Endothelial cell of umbilical vein (primary cell): ENCODE data around the gene NOTCH3. TPM values are rescaled to one million over a fixed set of nuclear protein-coding genes. Genes with fewer than 3 reads are reported as not detected.

Experiments
- BruUV-seq: library from RNA; stranded (reverse); fragments of 400-500 nt; replicated peaks from 2 replicates; lab custom pipeline; 2021; lab: Mats Ljungman, UMichigan
- CTCF ChIA-PET: fragments of 300-600, 350-600 bp; sonication (Branson Sonifier 250); formaldehyde crosslinking; loops from one replicate; lab custom pipeline; 2021; ENCODE audit warnings: antibody characterized with exemption, inconsistent platforms; lab: Charles Lee
- POLR2A ChIA-PET: fragments of 300-600, 350-600 bp; sonication (Branson Sonifier 250); formaldehyde crosslinking; loops from one replicate; lab custom pipeline; 2021; ENCODE audit warnings: antibody characterized with exemption, inconsistent platforms; lab: Charles Lee
- DNase-seq: peaks from one replicate; pipeline ENCODE4 v3.0.0-alpha.2; 2011; ENCODE audit warnings: low read depth, low spot score
- FAIRE-seq: peaks from 2 replicates; lab custom pipeline; 2011; peaks lifted over from hg19 to GRCh38; lab: Jason Lieb, UNC
- H2AFZ ChIP-seq: 2 replicates; pipeline ENCODE4 v1.6.0; 2012; ENCODE audit warnings: low read depth, low read length, control low read depth, inconsistent platforms
- H3K27ac ChIP-seq: 2 replicates; pipeline ENCODE4 v1.5.1; 2011; ENCODE audit warnings: low read depth, mild to moderate bottlenecking, control low read depth, low read length, moderate library complexity; ENCODE audit not compliant: insufficient read depth
- H3K27me3 ChIP-seq, 2 experiments: 2 replicates each; pipeline versions ENCODE4 v1.6.0 to v1.6.1; 2011; ENCODE audit warnings: low read length in 2 of 2, mixed read lengths in 1 of 2; ENCODE audit not compliant: control insufficient read depth in 2 of 2, insufficient read depth in 2 of 2
- H3K36me3 ChIP-seq, 2 experiments: 2 replicates in 1 of 2; 3 replicates in 1 of 2; pipeline ENCODE4 v1.5.1; 2011; ENCODE audit warnings: low read length in 2 of 2, mild to moderate bottlenecking in 1 of 2, moderate library complexity in 1 of 2; ENCODE audit not compliant: control insufficient read depth in 2 of 2, insufficient read depth in 2 of 2; ENCODE audit errors: extremely low read depth in 1 of 2
- H3K4me1 ChIP-seq: 3 replicates; pipeline ENCODE4 v1.5.1; 2011; ENCODE audit warnings: mild to moderate bottlenecking, low read length; ENCODE audit not compliant: control insufficient read depth, insufficient read depth; ENCODE audit errors: extremely low read depth
- H3K4me2 ChIP-seq: 2 replicates; pipeline ENCODE4 v1.6.1; 2011; ENCODE audit warnings: low read length, control low read depth, mixed read lengths; ENCODE audit not compliant: insufficient read depth
- H3K4me3 ChIP-seq, 3 experiments: fragments of 200-600 bp in 1 of 3; sonication (generic), shearing (Covaris generic) in 1 of 3; replicated peaks in 1 of 3; 2 replicates each; pipeline ENCODE4 v1.5.1; 2011 to 2016; ENCODE audit warnings: control low read depth in 3 of 3, low read length in 3 of 3, mild to moderate bottlenecking in 2 of 3, inconsistent platforms in 1 of 3, low read depth in 1 of 3, moderate library complexity in 1 of 3; ENCODE audit not compliant: insufficient read depth in 1 of 3
- H3K79me2 ChIP-seq: 2 replicates; pipeline ENCODE4 v1.6.0; 2012; ENCODE audit warnings: low read length, inconsistent platforms; ENCODE audit not compliant: control insufficient read depth, insufficient read depth
- H3K9ac ChIP-seq: replicated peaks from 2 replicates; pipeline ENCODE3; 2011; ENCODE audit warnings: low read length, control low read depth; ENCODE audit not compliant: insufficient read depth; ENCODE audit errors: extremely low read depth
- H3K9me1 ChIP-seq: replicated peaks from 3 replicates; pipeline ENCODE4 v1.6.0; 2011; ENCODE audit warnings: mild to moderate bottlenecking, low read length; ENCODE audit not compliant: control insufficient read depth, insufficient read depth; ENCODE audit errors: extremely low read depth
- H3K9me3 ChIP-seq: replicated peaks from 2 replicates; pipeline ENCODE4 v1.5.1; 2012; ENCODE audit warnings: low read length, inconsistent platforms; ENCODE audit not compliant: control insufficient read depth, insufficient read depth
- H4K20me1 ChIP-seq: replicated peaks from 2 replicates; pipeline ENCODE3; 2011; ENCODE audit warnings: mild to moderate bottlenecking, low read length; ENCODE audit not compliant: control insufficient read depth, insufficient read depth; ENCODE audit errors: extremely low read depth
- CTCF ChIP-seq, 2 donors: IDR thresholded peaks; 1 replicate in 1 of 2; 2 replicates in 1 of 2; pipeline ENCODE4 v1.5.1; 2011; ENCODE audit warnings: low read length in 2 of 2, mild to moderate bottlenecking in 2 of 2, moderate library complexity in 2 of 2, control low read depth in 1 of 2, inconsistent platforms in 1 of 2, low read depth in 1 of 2; ENCODE audit not compliant: insufficient read depth in 1 of 2; ENCODE audit errors: extremely low read depth in 1 of 2
- FOS ChIP-seq: IDR thresholded peaks from 2 replicates; pipeline ENCODE4 v1.6.1; 2011; ENCODE audit warnings: mild to moderate bottlenecking, low read length, moderate library complexity, borderline replicate concordance; ENCODE audit not compliant: insufficient read depth
- GATA2 ChIP-seq: IDR thresholded peaks from 2 replicates; pipeline ENCODE4 v1.7.0; 2011; ENCODE audit warnings: low read depth, mild to moderate bottlenecking, moderate library complexity, mixed read lengths, low read length; ENCODE audit not compliant: insufficient read length, insufficient read depth
- JUN ChIP-seq: IDR thresholded peaks from 2 replicates; pipeline ENCODE4 v1.6.1; 2011; ENCODE audit warnings: borderline replicate concordance, low read depth; ENCODE audit not compliant: insufficient read length, insufficient read depth
- MYC ChIP-seq: IDR thresholded peaks from one replicate; pipeline ENCODE4 v1.6.1; 2011; ENCODE audit warnings: mild to moderate bottlenecking, low read depth, low read length
- POLR2AphosphoS5 ChIP-seq: IDR thresholded peaks from 2 replicates; pipeline ENCODE4 v1.6.1; 2012; ENCODE audit warnings: low read depth, mild to moderate bottlenecking, control low read depth, low read length, moderate library complexity; ENCODE audit not compliant: insufficient read depth
- dilution Hi-C: fragments of 300-500 bp; cut with MboI; formaldehyde crosslinking; loops from one replicate; pipeline ENCODE4 v1.15.0; 2019; ENCODE audit warnings: low sequenced_read_pairs; ENCODE audit not compliant: extremely low pct_ligation_motif_present
- intact Hi-C: fragments of 100-400 bp; cut with micrococcal nuclease; formaldehyde crosslinking; loops from one replicate; pipeline ENCODE4 v1.10.0; 2022
- polyA plus RNA-seq, 4 experiments: library from polyadenylated mRNA; depleted of rRNA in 3 of 4; stranded (reverse) in 3 of 4; unstranded in 1 of 4; fragments of >200 nt; gene quantifications; 2 replicates each; pipeline versions ENCODE4 v1.2.1 to v1.2.3, GENCODE V29; 2011 to 2012; ENCODE audit warnings: missing spikeins in 1 of 4
- total RNA-seq: library from RNA; stranded (reverse); gene quantifications from 2 replicates; pipeline ENCODE4 v1.2.3, GENCODE V29; 2021

Gene NOTCH3
- total and polyA plus RNA-seq, 2 donors (not counting 3 experiments of a cell fraction or from before 2014, with no cell fraction given): 0.63 to 1.5 TPM

- no peak overlapping the region for H3K27ac ChIP-seq
- dilution Hi-C loops (no loop called here), intact Hi-C loops (no loop called here)
- no peak overlapping the region for H3K4me3 ChIP-seq
- no peaks in the 10 kb centered on the region for H4K20me1 ChIP-seq
- H3K9me3 ChIP-seq: no peaks in the 10 kb centered on the region
- ChIA-PET CTCF (no interaction called here), POLR2A (no interaction called here)
- no peaks in the 10 kb centered on the region for H3K9me1 ChIP-seq
- no peak overlapping the region for H3K4me2 ChIP-seq
- H3K27me3 ChIP-seq: no peaks in the 10 kb centered on the region
- no peak overlapping the region for H2AFZ ChIP-seq
- FAIRE-seq (no peak), DNase-seq (no peak)
- TF ChIP-seq JUN (no peak), GATA2 (no peak), FOS (no peak), POLR2AphosphoS5 (no peak), CTCF (IDR thresholded peaks at IDR 0.05; ENCODE audit: extremely low read depth in 1 of 2, insufficient read depth in 1 of 2, low read depth in 1 of 2, low read length in 2 of 2) (no peak), MYC (no peak)
- peaks cover 23% of the 10 kb centered on the region for H3K79me2 ChIP-seq
- H3K9ac ChIP-seq: no peak overlapping the region
- BruUV-seq: no TSS peak
- H3K4me1 ChIP-seq: peaks cover 23% of the 10 kb centered on the region
- H3K36me3 ChIP-seq: peaks cover 14 to 54% of the 10 kb centered on the region in 2 experiments
These were observed 44.8 kb upstream of the NOTCH3 start for GRCh38 chr19:15245370-15246197.
